GM23248 (cell line): ENCODE data around the gene GPC3. TPM values are rescaled to one million over a fixed set of nuclear protein-coding genes. Genes with fewer than 3 reads are reported as not detected.
A peak's percentile ranks its signal among the peaks of the same experiment; 100 is the strongest.
"Not testable (repeated sequence)": the region's sequence is repeated elsewhere in the genome, so short reads cannot be mapped to it uniquely, and the experiment has no call there.

ENCODE experiments used
- DNase-seq: peaks from one replicate; pipeline ENCODE4 v3.0.0-alpha.2; 2015
- H2AFZ ChIP-seq: fragments of 200-600 bp; sonication (generic); 2 replicates; pipeline ENCODE4 v1.6.1; 2016; ENCODE audit warnings: antibody characterized with exemption
- H3F3A ChIP-seq: fragments of 200-600 bp; sonication (generic); 2 replicates; pipeline ENCODE4 v1.6.1; 2016; ENCODE audit warnings: mild to moderate bottlenecking, antibody characterized with exemption, mixed run types; ENCODE audit not compliant: insufficient read depth
- H3K27ac ChIP-seq: fragments of 200-600 bp; sonication (generic); 2 replicates; pipeline ENCODE4 v1.5.1; 2016; ENCODE audit warnings: mild to moderate bottlenecking
- H3K27me3 ChIP-seq: fragments of 200-600 bp; sonication (generic); replicated peaks from 2 replicates; pipeline ENCODE4 v1.6.1; 2016; ENCODE audit warnings: mild to moderate bottlenecking; ENCODE audit not compliant: insufficient read depth
- H3K36me3 ChIP-seq: fragments of 200-600 bp; sonication (generic); 2 replicates; pipeline ENCODE4 v1.6.1; 2016; ENCODE audit warnings: low read depth, mild to moderate bottlenecking
- H3K4me1 ChIP-seq: fragments of 200-600 bp; sonication (generic); 2 replicates; pipeline ENCODE4 v1.6.1; 2016; ENCODE audit warnings: mild to moderate bottlenecking; ENCODE audit not compliant: insufficient read depth
- H3K4me2 ChIP-seq: fragments of 200-600 bp; sonication (generic); one replicate; pipeline ENCODE4 v1.6.1; 2016; ENCODE audit warnings: mild to moderate bottlenecking; ENCODE audit not compliant: unreplicated experiment
- H3K4me3 ChIP-seq: fragments of 200-600 bp; sonication (generic); 2 replicates; pipeline ENCODE4 v1.5.1; 2016; ENCODE audit warnings: mild to moderate bottlenecking
- H3K79me2 ChIP-seq: fragments of 200-600 bp; sonication (generic); 2 replicates; pipeline ENCODE4 v1.6.1; 2016; ENCODE audit warnings: mild to moderate bottlenecking; ENCODE audit not compliant: insufficient read depth
- H3K9ac ChIP-seq: fragments of 200-600 bp; sonication (generic); 2 replicates; pipeline ENCODE4 v1.6.1; 2016; ENCODE audit warnings: mild to moderate bottlenecking
- H3K9me2 ChIP-seq: fragments of 200-600 bp; sonication (generic); 2 replicates; pipeline ENCODE4 v1.6.1; 2016; ENCODE audit warnings: mixed run types, mild to moderate bottlenecking, moderate library complexity; ENCODE audit not compliant: insufficient read depth
- H3K9me3 ChIP-seq: fragments of 200-600 bp; sonication (generic); one replicate; pipeline ENCODE4 v1.6.1; 2017; ENCODE audit warnings: low read depth
- H4K20me1 ChIP-seq: fragments of 200-600 bp; sonication (generic); 2 replicates; pipeline ENCODE4 v1.6.0; 2016; ENCODE audit not compliant: insufficient read depth
- EZH2 ChIP-seq: fragments of 200-600 bp; sonication (generic); IDR thresholded peaks from 2 replicates; pipeline ENCODE4 v1.6.1; 2018; ENCODE audit warnings: antibody characterized with exemption, mild to moderate bottlenecking; ENCODE audit not compliant: insufficient read depth, poor library complexity, severe bottlenecking
- EZH2phosphoT487 ChIP-seq: fragments of 200-600 bp; sonication (generic); IDR thresholded peaks from 2 replicates; pipeline ENCODE4 v1.6.1; 2018; ENCODE audit warnings: antibody characterized with exemption, moderate library complexity, mild to moderate bottlenecking, low read depth; ENCODE audit not compliant: insufficient read depth
- WGBS, 2 experiments: methylation state at CpG; one replicate each; pipeline ENCODE4 v1.1.6; 2015 to 2017; ENCODE audit warnings: low lambda C conversion rate in 2 of 2, low coverage in 1 of 2; ENCODE audit errors: missing lambda C conversion rate in 2 of 2; 5-methylcytosine and 5-hydroxymethylcytosine counted together
- in situ Hi-C: fragments of 300-500 bp; cut with MboI; formaldehyde crosslinking; loops from 2 replicates; pipeline ENCODE4 v1.15.0; 2020
- polyA plus RNA-seq: library from polyadenylated mRNA; unstranded; fragments of >200 nt; fragmentation: Nextera tagmentation; extraction: Ambion mirVana; gene quantifications from 2 replicates; pipeline ENCODE4 v1.2.1, GENCODE V29; 2016
- total RNA-seq: library from RNA; depleted of rRNA; stranded (reverse); fragments of >200 nt; shearing (Covaris generic); gene quantifications from 2 replicates; pipeline ENCODE4 v1.2.3, GENCODE V29; 2014

GPC3 gene
- total and polyA plus RNA-seq, 2 experiments from 2014 or later, result not detected

- H3K9me2 ChIP-seq, result no peaks in the 10 kb centered on the region
- no peaks in the 10 kb centered on the region for H3K27me3 ChIP-seq
- no peak overlapping the region for H3K4me3 ChIP-seq
- no peaks in the 10 kb centered on the region for H3K4me1 ChIP-seq
- H3K27ac ChIP-seq, result no peak overlapping the region
- in situ Hi-C loops, result no loop called here
- no peaks in the 10 kb centered on the region for H3K9me3 ChIP-seq
- H3K9ac ChIP-seq, result no peak overlapping the region
- H2AFZ ChIP-seq, result no peak overlapping the region
- 45 to 54% methylated on average over 2 of the region's 2 CpGs for WGBS, 2 experiments
- H3K79me2 ChIP-seq, result no peaks in the 10 kb centered on the region
- H3F3A ChIP-seq, result no peaks in the 10 kb centered on the region
- H3K36me3 ChIP-seq, result no peaks in the 10 kb centered on the region
- H4K20me1 ChIP-seq, result no peaks in the 10 kb centered on the region
- TF ChIP-seq EZH2, result no peak
- TF ChIP-seq EZH2phosphoT487, result no peak
- DNase-seq, result no peak
- peak overlapping the region; percentile 3 for H3K4me2 ChIP-seq
Observed at GRCh38 chrX:133726642-133727041, 258.8 kb downstream of the GPC3 start.

GRCh38 chrX:133726211-133726630, 259.2 kb downstream of the GPC3 start:
- Histone ChIP-seq H2AFZ (no peak overlapping the region), H3K4me2 (peak overlapping the region; percentile 3), H3K27me3 (no peaks in the 10 kb centered on the region), H3K36me3 (no peaks in the 10 kb centered on the region), H3K27ac (no peak overlapping the region), H3K9me3 (no peaks in the 10 kb centered on the region), H3F3A (no peaks in the 10 kb centered on the region), H3K9me2 (no peaks in the 10 kb centered on the region), H3K9ac (no peak overlapping the region), H4K20me1 (no peaks in the 10 kb centered on the region), H3K4me3 (no peak overlapping the region), H3K79me2 (no peaks in the 10 kb centered on the region), H3K4me1 (no peaks in the 10 kb centered on the region)
- peak; percentile 61 for DNase-seq
- TF ChIP-seq EZH2phosphoT487 (no peak), EZH2 (no peak)
- in situ Hi-C loops, result no loop called here
- 27 to 33% methylated on average over 2 of the region's 2 CpGs for WGBS, 2 experiments

- no peak overlapping the region for H3K4me2 ChIP-seq
- H2AFZ ChIP-seq, result no peak overlapping the region
- no peak overlapping the region for H3K9ac ChIP-seq
- H3K9me3 ChIP-seq, result no peaks in the 10 kb centered on the region
- H3K79me2 ChIP-seq, result no peaks in the 10 kb centered on the region
- H3K4me1 ChIP-seq, result no peaks in the 10 kb centered on the region
- no peaks in the 10 kb centered on the region for H4K20me1 ChIP-seq
- WGBS, 2 experiments, result 72 to 78% methylated on average over 4 of the region's 4 CpGs
- H3K27ac ChIP-seq, result no peak overlapping the region
- no peak overlapping the region for H3K4me3 ChIP-seq
- in situ Hi-C loops, result no loop called here
- H3K36me3 ChIP-seq, result no peaks in the 10 kb centered on the region
- H3F3A ChIP-seq, result no peaks in the 10 kb centered on the region
- DNase-seq, result no peak
- TF ChIP-seq EZH2 (no peak), EZH2phosphoT487 (no peak)
- no peaks in the 10 kb centered on the region for H3K9me2 ChIP-seq
- H3K27me3 ChIP-seq, result no peaks in the 10 kb centered on the region
Observed at GRCh38 chrX:133723930-133724329, 261.5 kb downstream of the GPC3 start.

GRCh38 chrX:133722756-133723155, 262.6 kb downstream of the GPC3 start:
- Histone ChIP-seq H3K36me3 (no peaks in the 10 kb centered on the region), H4K20me1 (no peaks in the 10 kb centered on the region), H3K9me3 (no peaks in the 10 kb centered on the region), H3K79me2 (no peaks in the 10 kb centered on the region), H3K4me3 (no peak overlapping the region), H3K27ac (no peak overlapping the region), H3K27me3 (no peaks in the 10 kb centered on the region), H3K9me2 (no peaks in the 10 kb centered on the region), H3F3A (no peaks in the 10 kb centered on the region), H3K4me2 (no peak overlapping the region), H3K4me1 (no peaks in the 10 kb centered on the region), H2AFZ (no peak overlapping the region), H3K9ac (no peak overlapping the region)
- WGBS, 2 experiments, result 53 to 57% methylated on average over 4 of the region's 4 CpGs
- no peak for DNase-seq
- in situ Hi-C loops, result no loop called here
- no peak for TF ChIP-seq EZH2
- TF ChIP-seq EZH2phosphoT487, result no peak

- WGBS, 2 experiments, result 69 to 74% methylated on average over 2 to 3 of the region's 3 CpGs
- H3K4me1 ChIP-seq, H3K9me3 ChIP-seq, H3K27ac ChIP-seq, H3F3A ChIP-seq, H3K9ac ChIP-seq, H3K36me3 ChIP-seq, in situ Hi-C loops, H3K27me3 ChIP-seq, H4K20me1 ChIP-seq, H3K9me2 ChIP-seq, DNase-seq, H2AFZ ChIP-seq, H3K4me2 ChIP-seq, H3K79me2 ChIP-seq, H3K4me3 ChIP-seq: not testable (repeated sequence)
Observed at GRCh38 chrX:133720269-133720668, 265.1 kb downstream of the GPC3 start.
